Heart left ventricle (tissue), 13 donors: ENCODE data around the gene UCN.

Experiments used
- POLR2A ChIP-seq, 2 donors: fragments of 450-650 bp; IDR thresholded peaks; one replicate each; pipeline ENCODE4 v1.6.1; 2017; ENCODE audit warnings: antibody characterized with exemption in 2 of 2, mild to moderate bottlenecking in 2 of 2, moderate library complexity in 2 of 2
- TF ChIP-seq, protein P1 (sequence below), 12 donors: fragments of 200-600 bp; sonication (generic) in 4 of 12; IDR thresholded peaks; one replicate each; pipeline versions ENCODE4 v1.5.0 to v1.8.0; 2018 to 2022; ENCODE audit warnings: antibody characterized with exemption in 12 of 12, mild to moderate bottlenecking in 5 of 12
- donor health status: ischemic (EF 13 %, LVEDD 7.1; RV severe dilation, severe dysfunction).
- donor health status: DM: no; HTN: yes; CAD: no.
- donor health status: DM: no; HTN: no; CAD: no.
- donor health status: ischemic (EF 25% LVEDD 6.9; RV normal size, moderate dysfunction).
- donor health status: ischemic (EF 25% LVEDD 5.7; RV mildly dilated, moderate dysfunction).
- donor health status: ischemic (EF 35%, LVEDD 5.7; RV mildly dilated, moderate dysfunction).
- donor health status: nonischemic (EF 11% LVEDD 7.7; RV severe dilation, severe dysfunction).
- donor health status: DM: yes; HTN: yes; CAD: no.
- donor health status: PGD.
- donor health status: ischemic (EF 29% LVEDD 5.4; RV normal size, mild dysfunction).
- donor health status: nonischemic (EF 23%, LVEDD 6.1; RV moderate dilation, normal function).

DNA sequence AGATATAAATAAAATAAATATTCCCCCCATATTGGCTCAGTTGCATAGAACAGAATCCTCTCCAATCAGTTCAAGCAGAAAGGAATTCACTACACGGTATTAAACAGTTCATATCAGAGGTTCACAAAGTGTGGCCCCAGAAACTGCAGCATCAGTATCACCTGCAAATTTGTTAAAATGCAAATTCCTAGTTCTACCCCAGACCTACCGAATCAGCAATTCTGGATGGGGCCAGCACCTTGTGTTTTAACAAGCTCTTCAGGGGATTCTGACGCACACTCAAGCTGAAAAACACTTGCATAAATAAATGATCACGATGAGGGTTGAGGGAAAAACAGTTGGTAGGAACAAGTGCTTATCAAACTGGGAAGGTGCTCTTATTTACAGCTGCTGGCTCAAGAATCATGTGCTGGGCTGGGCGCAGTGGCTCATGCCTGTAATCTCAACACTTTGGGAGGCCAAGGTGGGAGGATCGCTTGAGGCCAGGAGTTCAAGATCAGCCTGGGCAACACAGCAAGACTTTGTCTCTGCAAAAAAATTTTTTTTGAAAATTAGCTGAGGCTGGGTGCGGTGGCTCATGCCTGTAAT, 42.0 kb upstream of the UCN start:
- no peak for TF ChIP-seq POLR2A (IDR thresholded peaks at IDR 0.05)
- TF ChIP-seq, protein P1, sequence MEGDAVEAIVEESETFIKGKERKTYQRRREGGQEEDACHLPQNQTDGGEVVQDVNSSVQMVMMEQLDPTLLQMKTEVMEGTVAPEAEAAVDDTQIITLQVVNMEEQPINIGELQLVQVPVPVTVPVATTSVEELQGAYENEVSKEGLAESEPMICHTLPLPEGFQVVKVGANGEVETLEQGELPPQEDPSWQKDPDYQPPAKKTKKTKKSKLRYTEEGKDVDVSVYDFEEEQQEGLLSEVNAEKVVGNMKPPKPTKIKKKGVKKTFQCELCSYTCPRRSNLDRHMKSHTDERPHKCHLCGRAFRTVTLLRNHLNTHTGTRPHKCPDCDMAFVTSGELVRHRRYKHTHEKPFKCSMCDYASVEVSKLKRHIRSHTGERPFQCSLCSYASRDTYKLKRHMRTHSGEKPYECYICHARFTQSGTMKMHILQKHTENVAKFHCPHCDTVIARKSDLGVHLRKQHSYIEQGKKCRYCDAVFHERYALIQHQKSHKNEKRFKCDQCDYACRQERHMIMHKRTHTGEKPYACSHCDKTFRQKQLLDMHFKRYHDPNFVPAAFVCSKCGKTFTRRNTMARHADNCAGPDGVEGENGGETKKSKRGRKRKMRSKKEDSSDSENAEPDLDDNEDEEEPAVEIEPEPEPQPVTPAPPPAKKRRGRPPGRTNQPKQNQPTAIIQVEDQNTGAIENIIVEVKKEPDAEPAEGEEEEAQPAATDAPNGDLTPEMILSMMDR (IDR thresholded peaks at IDR 0.05): no peak
